ENCODE measurements around the gene ARID2. TPM values are rescaled to one million over a fixed set of nuclear protein-coding genes. Genes with fewer than 3 reads are reported as not detected.

Gene ARID2
- total and polyA plus RNA-seq, 2 experiments from 2014 or later = 26.5 to 54.9 TPM

DNA sequence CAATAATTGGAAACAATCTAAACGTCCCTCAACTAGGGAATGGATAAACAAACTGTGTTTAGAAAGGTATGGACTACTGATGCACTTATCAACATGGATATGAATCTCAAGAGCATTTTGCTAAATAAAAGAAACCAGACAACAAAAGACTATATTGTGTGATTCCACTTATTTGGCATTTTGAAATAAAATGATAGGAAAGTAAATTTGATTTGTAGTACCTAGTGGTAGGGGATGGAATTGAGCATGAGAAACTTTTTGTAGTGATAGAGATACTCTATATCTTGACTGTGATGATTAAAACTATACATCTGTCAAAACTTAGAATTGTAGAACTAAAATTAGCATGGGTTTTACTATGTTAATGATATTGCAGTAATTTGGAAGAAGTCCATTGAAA is 87.1 kb downstream of the ARID2 start (continued):
- TF ChIP-seq EZH2 (IDR thresholded peaks at IDR 0.05; ENCODE audit: low read depth, unreplicated experiment) = no peak
- TF ChIP-seq, protein P1, sequence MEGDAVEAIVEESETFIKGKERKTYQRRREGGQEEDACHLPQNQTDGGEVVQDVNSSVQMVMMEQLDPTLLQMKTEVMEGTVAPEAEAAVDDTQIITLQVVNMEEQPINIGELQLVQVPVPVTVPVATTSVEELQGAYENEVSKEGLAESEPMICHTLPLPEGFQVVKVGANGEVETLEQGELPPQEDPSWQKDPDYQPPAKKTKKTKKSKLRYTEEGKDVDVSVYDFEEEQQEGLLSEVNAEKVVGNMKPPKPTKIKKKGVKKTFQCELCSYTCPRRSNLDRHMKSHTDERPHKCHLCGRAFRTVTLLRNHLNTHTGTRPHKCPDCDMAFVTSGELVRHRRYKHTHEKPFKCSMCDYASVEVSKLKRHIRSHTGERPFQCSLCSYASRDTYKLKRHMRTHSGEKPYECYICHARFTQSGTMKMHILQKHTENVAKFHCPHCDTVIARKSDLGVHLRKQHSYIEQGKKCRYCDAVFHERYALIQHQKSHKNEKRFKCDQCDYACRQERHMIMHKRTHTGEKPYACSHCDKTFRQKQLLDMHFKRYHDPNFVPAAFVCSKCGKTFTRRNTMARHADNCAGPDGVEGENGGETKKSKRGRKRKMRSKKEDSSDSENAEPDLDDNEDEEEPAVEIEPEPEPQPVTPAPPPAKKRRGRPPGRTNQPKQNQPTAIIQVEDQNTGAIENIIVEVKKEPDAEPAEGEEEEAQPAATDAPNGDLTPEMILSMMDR (conservative IDR thresholded peaks at IDR 0.05; ENCODE audit: low read depth in 2 of 2) = peak in 1 of 2 experiments; percentile 52; a peak in 2 of 4 replicates

DNA sequence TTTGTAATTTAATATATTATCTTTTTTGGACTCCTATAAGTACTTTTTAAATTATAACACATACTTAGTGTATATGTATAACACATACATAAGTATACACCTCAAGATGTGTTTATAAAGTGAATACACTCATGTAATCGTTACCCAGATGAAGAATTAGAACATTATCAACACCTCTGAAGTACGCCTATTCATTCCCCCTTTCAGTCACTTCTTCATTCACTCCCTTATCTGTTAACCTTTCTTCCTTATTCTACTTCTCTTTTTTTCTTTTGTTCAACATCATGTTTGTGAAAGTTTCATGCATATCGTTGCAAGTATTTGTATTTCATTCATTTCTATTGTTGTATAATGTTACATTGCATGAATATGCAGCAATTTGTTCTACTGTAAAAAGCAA is 98.5 kb downstream of the ARID2 start:
- H3K27me3 Mint-ChIP-seq (ENCODE audit: insufficient read depth, low read depth, poor library complexity) = peaks cover 1% of the 10 kb centered on the region
- no peaks in the 10 kb centered on the region for H3K9me3 Mint-ChIP-seq
- H3K79me2 ChIP-seq (replicated peaks; ENCODE audit: insufficient read depth) = 0 out of 2 replicates have a peak, but pooled peaks cover 3% of the 10 kb centered on the region
- H3F3A ChIP-seq (replicated peaks; ENCODE audit: low read depth) = no peaks in the 10 kb centered on the region
- H3K36me3 Mint-ChIP-seq (ENCODE audit: low read depth) = peaks cover 43% of the 10 kb centered on the region; the same call in 2 of the 3 replicates
- DNase-seq (ENCODE audit: low spot score) = no peak
- H3K9me2 ChIP-seq (ENCODE audit: insufficient read depth) = no peaks in the 10 kb centered on the region
- no peak for ATAC-seq
- no peaks in the 10 kb centered on the region for H3K27me3 ChIP-seq (ENCODE audit: insufficient read depth)
- peaks cover 6% of the 10 kb centered on the region; the same call in 1 of the 2 replicates for H3K36me3 ChIP-seq (ENCODE audit: insufficient read depth)
- H3K4me1 Mint-ChIP-seq = peaks cover 3% of the 10 kb centered on the region; the same call in 1 of the 3 replicates
- no peak overlapping the region for H3K27ac Mint-ChIP-seq
- H3K4me3 ChIP-seq = no peak overlapping the region
- H3K27ac ChIP-seq (ENCODE audit: low read depth) = no peak overlapping the region
- H3K4me2 ChIP-seq = no peak overlapping the region
- H3K4me1 ChIP-seq (ENCODE audit: insufficient read depth) = no peaks in the 10 kb centered on the region
- H4K20me1 ChIP-seq (replicated peaks; ENCODE audit: insufficient read depth) = no peaks in the 10 kb centered on the region; the same call in none of the 2 replicates
- H2AFZ ChIP-seq = no peak overlapping the region
- H3K4me3 Mint-ChIP-seq = no peak overlapping the region
- TF ChIP-seq STAT1 (IDR thresholded peaks at IDR 0.05; ENCODE audit: unreplicated experiment) (no peak), EZH2 (IDR thresholded peaks at IDR 0.05; ENCODE audit: low read depth, unreplicated experiment) (no peak), JUNB (IDR thresholded peaks at IDR 0.05; ENCODE audit: unreplicated experiment) (no peak), CREB1 (CRISPR knock-in tag; IDR thresholded peaks at IDR 0.05; ENCODE audit: low read depth) (no peak), ZNF114 (CRISPR knock-in tag; IDR thresholded peaks at IDR 0.05) (no peak), POLR2AphosphoS5 (IDR thresholded peaks at IDR 0.05; ENCODE audit: low read depth) (no peak), NANOG (IDR thresholded peaks at IDR 0.05; ENCODE audit: borderline replicate concordance) (no peak), EZH2phosphoT487 (IDR thresholded peaks at IDR 0.05; ENCODE audit: unreplicated experiment) (no peak)
- TF ChIP-seq, protein P1 (conservative IDR thresholded peaks at IDR 0.05; ENCODE audit: low read depth in 2 of 2) = no peak
- TF ChIP-seq, protein P2, sequence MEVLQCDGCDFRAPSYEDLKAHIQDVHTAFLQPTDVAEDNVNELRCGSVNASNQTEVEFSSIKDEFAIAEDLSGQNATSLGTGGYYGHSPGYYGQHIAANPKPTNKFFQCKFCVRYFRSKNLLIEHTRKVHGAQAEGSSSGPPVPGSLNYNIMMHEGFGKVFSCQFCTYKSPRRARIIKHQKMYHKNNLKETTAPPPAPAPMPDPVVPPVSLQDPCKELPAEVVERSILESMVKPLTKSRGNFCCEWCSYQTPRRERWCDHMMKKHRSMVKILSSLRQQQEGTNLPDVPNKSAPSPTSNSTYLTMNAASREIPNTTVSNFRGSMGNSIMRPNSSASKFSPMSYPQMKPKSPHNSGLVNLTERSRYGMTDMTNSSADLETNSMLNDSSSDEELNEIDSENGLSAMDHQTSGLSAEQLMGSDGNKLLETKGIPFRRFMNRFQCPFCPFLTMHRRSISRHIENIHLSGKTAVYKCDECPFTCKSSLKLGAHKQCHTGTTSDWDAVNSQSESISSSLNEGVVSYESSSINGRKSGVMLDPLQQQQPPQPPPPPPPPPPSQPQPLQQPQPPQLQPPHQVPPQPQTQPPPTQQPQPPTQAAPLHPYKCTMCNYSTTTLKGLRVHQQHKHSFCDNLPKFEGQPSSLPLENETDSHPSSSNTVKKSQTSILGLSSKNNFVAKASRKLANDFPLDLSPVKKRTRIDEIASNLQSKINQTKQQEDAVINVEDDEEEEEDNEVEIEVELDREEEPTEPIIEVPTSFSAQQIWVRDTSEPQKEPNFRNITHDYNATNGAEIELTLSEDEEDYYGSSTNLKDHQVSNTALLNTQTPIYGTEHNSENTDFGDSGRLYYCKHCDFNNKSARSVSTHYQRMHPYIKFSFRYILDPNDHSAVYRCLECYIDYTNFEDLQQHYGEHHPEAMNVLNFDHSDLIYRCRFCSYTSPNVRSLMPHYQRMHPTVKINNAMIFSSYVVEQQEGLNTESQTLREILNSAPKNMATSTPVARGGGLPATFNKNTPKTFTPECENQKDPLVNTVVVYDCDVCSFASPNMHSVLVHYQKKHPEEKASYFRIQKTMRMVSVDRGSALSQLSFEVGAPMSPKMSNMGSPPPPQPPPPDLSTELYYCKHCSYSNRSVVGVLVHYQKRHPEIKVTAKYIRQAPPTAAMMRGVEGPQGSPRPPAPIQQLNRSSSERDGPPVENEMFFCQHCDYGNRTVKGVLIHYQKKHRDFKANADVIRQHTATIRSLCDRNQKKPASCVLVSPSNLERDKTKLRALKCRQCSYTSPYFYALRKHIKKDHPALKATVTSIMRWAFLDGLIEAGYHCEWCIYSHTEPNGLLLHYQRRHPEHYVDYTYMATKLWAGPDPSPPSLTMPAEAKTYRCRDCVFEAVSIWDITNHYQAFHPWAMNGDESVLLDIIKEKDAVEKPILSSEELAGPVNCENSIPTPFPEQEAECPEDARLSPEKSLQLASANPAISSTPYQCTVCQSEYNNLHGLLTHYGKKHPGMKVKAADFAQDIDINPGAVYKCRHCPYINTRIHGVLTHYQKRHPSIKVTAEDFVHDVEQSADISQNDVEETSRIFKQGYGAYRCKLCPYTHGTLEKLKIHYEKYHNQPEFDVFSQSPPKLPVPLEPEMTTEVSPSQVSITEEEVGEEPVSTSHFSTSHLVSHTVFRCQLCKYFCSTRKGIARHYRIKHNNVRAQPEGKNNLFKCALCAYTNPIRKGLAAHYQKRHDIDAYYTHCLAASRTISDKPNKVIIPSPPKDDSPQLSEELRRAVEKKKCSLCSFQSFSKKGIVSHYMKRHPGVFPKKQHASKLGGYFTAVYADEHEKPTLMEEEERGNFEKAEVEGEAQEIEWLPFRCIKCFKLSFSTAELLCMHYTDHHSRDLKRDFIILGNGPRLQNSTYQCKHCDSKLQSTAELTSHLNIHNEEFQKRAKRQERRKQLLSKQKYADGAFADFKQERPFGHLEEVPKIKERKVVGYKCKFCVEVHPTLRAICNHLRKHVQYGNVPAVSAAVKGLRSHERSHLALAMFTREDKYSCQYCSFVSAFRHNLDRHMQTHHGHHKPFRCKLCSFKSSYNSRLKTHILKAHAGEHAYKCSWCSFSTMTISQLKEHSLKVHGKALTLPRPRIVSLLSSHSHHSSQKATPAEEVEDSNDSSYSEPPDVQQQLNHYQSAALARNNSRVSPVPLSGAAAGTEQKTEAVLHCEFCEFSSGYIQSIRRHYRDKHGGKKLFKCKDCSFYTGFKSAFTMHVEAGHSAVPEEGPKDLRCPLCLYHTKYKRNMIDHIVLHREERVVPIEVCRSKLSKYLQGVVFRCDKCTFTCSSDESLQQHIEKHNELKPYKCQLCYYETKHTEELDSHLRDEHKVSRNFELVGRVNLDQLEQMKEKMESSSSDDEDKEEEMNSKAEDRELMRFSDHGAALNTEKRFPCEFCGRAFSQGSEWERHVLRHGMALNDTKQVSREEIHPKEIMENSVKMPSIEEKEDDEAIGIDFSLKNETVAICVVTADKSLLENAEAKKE (CRISPR knock-in tag; IDR thresholded peaks at IDR 0.05) = no peak
- TF ChIP-seq, protein P3, sequence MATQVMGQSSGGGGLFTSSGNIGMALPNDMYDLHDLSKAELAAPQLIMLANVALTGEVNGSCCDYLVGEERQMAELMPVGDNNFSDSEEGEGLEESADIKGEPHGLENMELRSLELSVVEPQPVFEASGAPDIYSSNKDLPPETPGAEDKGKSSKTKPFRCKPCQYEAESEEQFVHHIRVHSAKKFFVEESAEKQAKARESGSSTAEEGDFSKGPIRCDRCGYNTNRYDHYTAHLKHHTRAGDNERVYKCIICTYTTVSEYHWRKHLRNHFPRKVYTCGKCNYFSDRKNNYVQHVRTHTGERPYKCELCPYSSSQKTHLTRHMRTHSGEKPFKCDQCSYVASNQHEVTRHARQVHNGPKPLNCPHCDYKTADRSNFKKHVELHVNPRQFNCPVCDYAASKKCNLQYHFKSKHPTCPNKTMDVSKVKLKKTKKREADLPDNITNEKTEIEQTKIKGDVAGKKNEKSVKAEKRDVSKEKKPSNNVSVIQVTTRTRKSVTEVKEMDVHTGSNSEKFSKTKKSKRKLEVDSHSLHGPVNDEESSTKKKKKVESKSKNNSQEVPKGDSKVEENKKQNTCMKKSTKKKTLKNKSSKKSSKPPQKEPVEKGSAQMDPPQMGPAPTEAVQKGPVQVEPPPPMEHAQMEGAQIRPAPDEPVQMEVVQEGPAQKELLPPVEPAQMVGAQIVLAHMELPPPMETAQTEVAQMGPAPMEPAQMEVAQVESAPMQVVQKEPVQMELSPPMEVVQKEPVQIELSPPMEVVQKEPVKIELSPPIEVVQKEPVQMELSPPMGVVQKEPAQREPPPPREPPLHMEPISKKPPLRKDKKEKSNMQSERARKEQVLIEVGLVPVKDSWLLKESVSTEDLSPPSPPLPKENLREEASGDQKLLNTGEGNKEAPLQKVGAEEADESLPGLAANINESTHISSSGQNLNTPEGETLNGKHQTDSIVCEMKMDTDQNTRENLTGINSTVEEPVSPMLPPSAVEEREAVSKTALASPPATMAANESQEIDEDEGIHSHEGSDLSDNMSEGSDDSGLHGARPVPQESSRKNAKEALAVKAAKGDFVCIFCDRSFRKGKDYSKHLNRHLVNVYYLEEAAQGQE (IDR thresholded peaks at IDR 0.05; ENCODE audit: unreplicated experiment) = no peak
